NCI-H2029 treated with DMSO at 0.1 percent for 48 hours (cell line): ENCODE data around the gene ZDHHC14.

Experiments used
- DNase-seq: peaks from one replicate; lab custom pipeline; 2025; lab: John Stamatoyannopoulos, UW

Gene ZDHHC14

DNA sequence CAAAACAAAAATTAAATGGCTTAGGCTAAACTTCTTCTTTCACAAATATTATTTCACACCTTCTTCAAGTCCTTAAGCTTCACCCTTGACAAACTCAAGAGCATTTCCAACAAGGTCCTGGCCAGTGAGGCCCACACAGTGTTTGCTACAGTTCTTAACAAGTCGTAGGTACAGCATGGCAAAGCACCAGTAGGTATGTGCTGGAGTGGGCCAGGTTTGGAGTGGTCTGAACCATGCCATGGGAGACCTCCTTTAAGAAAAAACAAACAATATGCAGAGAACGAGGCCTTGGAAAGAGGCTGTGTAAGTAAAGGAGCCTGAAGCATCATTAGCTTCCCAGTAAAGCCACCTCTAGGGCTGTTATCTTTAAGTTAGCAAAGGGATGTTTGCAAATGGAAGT lies 287.7 kb downstream of the ZDHHC14 start:
- no peak for DNase-seq

DNA sequence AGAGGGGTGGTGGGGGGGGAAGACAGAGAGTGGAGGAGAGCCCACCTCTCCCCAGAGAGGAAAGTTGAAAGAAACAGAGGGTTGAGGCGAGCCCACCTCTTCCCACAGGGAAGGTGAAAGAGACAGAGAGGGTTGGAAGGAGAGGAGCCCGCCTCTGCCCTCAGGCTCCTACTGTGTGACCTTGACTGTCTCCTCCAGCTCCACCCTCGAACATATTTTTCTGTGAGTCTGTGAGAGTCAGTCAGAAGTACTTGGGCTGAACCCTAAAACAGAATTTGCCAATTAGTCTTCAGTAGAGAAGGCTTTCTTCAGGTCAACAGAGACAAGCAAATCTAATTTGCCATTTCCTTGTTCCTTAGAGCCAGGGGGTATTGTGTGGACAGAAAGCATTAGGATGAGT lies 288.3 kb downstream of the ZDHHC14 start:
- DNase-seq, result no peak

DNA sequence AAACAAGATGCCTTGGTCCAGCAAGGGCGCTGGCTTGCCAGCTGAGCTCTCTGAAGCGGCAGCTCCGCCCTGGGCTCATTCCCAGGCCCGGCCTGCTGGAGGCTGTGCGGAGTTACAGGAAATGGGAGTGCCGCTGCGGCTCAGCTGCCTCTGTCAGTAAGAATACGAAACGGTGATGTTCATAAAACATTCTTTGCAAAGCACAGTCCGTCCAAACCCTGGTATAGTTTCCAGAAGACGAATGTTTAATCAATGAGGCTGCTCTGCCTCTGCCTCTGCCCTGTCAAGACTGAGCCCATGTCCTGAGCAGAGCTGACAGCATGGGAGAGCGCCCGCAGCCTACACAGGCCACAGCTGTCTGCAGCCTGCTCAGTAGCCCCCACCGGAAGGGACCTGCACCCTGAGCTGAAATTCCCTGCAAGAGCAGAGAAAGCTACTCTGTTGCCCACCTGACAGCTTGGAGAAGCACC lies 288.8 kb downstream of the ZDHHC14 start:
- no peak for DNase-seq

DNA sequence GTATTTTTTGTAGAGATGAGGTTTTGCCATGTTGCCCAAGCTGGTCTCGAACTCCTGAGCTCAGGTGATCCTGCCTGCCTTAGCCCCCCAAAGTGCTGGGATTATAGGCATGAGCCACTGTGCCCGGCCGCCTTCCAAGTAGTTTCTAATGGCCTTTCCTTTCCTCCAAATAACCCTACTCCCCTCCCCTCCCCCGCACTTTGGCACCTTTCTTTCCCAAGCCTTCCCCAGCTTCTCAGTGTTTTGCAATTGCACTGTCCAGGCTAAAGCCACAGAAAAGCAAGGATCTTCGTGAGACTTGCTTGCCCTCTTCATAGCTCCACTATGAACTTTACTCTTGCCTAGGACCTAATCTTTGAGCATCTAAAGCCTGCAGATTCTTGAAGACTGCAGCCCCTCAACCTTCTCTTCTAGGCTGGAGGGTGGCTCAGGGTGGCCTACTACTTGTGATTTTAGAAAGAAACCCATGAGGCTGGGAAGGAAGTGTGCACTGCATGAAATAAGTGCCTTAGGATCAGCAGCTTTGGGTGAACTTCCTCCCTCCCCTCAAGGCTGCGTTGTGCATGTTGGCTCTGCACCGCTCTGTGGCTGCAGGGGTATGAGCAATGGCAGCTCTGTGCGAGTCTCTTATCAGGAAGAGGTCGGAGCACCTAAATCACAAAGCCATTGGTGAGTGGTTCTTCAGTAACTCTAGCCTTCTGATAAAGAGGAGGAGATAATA lies 289.6 kb downstream of the ZDHHC14 start:
- no peak for DNase-seq

DNA sequence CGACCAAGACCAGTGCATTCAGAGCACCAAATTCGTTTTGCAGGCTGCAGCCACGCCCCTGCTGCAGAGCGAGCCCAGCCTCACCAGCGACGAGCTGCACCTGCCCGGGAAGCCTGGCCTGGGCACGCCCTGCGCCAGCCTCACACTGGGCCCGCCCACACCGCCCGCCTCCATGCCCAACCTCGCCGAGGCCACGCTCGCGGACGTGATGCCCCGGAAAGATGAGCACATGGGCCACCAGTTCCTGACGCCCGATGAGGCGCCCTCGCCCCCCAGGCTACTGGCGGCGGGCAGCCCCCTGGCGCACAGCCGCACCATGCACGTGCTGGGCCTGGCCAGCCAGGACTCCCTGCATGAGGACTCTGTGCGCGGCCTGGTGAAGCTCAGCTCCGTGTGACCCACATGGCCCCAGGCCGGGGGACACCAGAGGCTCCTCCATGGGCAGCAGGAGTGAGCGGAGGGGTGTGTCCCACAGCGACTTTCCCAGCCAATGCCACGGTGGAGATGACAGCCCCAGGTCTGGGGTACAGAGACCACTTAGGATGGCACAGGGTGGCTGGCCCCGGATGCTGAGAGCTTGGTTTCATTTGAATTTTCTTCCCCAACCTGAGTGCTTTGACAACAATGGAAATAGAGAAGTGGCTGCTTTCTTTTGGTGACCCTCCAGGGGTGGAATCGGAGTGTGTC lies 291.9 kb downstream of the ZDHHC14 start:
- DNase-seq, result no peak

DNA sequence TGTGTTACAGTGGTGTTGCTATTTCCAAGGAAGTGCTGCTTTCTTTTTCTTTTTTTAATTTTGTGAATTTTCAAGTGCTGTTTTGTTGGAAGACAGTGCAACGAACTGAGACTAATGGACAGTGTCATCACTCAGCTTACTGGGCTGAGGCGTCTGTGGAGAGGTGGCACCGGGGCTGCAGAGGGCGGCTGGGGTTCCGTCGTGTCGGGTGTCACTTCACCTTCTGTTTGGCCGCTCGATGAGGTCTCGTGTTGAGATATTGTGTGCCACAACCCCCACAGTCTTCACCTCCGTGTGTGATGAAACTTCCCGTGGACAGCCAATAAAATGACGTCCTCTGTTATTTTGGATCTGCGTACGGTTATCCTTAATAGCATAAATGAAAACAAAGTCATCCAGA lies 292.6 kb downstream of the ZDHHC14 start:
- DNase-seq, result no peak

DNA sequence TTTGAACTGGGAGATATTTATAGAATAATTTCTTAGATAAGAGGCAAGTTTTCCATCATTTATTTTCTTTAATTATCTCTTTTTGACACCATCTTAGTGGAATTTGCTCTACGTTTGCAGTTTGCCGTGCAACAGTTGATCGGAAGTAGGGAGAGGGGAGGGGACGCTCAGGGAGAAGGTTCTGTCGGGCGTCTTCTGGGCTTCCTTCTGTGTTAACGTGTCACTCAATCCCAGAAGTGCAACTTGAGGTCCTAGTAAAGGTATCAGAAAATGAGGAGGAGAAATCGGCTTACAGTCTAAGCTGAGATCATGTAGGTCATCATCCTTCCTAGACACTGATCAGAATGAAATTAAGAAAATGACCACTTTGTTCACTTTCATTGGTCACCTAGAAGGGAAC lies 293.1 kb downstream of the ZDHHC14 start:
- DNase-seq, result no peak

DNA sequence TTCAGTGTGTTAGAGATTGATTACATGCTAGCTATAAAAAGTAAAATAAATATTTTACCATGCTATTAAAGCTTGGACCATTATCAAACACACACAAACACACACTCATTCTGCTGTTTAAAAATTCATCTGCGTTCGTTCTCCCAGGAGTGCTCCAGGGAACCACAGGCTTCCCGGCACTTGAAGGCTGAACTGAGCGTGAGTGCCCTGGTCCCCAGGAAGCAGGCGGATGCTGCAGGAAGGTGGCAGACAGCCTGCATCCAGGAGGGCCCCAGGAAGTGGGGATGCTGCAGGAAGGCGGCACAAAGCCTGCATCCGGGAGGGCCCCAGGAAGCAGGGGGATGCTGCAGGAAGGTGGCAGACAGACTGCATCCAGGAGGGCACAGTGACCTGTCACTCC lies 294.8 kb downstream of the ZDHHC14 start:
- no peak for DNase-seq

DNA sequence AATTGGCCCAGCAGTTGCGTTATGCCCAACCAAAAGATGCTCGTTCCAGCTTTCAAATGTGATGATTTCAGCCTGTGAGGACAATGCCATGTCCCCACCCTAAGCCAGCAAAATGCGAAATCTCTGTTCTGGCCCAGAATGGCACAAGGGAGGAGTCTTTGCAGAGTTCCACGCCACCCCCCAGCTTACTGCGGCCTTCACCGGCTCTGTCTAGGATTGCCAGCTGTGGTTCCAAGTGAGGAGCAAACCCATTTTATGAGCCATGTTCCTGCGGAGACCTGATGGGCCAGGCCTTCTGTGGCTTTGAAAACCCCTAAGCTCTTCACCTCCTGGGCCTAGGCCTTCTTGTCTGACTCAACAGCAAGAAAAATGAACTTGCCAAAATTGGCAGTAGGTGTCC lies 295.3 kb downstream of the ZDHHC14 start:
- DNase-seq, result no peak

DNA sequence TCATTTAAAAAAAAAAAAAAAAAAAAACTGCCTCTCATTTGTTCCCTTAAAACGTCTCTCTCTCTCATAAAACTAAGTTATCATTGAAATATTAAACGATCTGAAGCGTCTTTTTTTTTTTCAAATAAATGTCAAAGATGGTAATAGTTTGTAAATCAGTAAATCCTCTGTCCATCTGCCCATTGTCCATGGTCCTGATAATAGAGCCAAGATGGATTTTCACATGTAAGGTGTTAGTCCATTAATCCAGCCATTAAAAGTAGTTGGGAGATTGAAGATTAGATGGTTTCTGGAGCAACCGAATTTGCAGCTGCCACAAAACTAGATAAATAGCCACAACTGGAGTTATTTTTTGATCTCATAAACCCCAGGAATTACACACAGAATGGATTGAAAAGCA lies 296.2 kb downstream of the ZDHHC14 start:
- no peak for DNase-seq

DNA sequence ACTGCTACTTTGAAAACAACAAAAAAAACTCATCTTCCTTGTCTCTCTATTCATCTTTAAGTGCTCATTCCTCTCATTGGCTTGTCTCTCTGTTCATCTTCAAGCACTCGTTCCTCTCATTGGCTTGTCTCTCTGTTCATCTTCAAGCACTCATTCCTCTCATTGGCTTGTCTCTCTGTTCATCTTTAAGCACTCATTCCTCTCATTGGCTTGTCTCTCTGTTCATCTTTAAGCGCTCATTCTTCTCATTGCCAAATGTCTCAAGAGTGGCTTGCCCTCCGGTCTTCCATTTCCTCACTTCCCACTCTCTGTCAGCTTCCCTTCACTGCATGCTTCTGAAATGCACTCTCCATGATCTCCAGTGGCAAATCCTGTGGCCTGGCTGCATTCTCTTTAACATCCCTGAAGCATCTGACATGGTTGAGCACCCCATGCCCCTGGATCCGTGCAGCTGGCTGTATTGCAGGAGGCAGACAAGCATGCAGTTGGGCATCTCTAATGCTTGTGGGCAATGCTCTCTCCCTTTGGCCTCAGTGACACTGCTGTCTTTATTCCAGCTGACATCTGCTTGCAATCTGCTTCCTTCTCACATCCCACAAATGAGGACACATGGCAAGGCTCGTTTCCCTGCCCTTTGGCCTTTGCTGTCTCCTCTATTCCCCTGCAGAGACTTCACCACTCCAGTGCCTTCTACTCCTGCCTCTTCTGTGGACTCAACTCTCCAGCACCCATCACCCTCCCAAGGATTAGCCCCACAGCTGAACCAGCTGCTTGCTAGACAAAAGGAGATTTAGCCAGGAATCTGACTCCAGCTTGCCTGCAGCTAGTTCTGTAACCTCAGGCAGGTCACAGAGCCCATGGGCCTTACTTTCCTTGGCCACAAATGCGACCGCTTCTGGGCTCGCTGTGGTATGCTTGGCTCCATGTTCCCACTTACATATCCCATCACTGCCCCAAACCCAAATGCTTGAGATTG lies 298.9 kb downstream of the ZDHHC14 start:
- DNase-seq, result no peak

DNA sequence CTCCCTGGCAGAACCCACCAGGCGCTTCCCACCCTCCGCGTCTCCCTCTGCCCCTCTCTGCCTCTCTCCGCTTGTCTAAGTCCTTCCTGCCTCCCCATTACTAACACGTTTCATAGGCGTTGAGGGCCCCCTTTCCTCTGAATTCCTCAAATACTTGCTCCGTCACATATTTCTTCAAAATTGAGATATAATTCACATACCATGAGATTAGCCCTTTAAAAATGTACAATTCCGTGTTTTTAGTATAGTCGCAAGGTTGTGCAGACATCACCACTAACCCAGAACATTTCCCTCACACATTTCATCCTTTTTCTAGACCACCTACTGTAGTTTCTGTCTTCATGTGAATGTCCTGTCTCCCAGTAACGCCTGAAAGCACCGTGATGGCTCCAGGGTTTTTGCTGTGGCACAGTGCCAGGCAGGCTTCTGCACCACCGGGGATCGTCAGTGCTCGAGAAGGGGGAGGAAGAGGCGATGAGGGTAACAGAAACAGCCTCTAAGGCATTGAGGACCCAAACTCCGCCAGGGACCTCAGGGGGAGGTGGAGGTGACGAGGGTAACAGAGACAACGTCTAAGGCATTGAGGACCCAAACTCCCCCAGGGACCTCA lies 300.2 kb downstream of the ZDHHC14 start:
- no peak for DNase-seq

DNA sequence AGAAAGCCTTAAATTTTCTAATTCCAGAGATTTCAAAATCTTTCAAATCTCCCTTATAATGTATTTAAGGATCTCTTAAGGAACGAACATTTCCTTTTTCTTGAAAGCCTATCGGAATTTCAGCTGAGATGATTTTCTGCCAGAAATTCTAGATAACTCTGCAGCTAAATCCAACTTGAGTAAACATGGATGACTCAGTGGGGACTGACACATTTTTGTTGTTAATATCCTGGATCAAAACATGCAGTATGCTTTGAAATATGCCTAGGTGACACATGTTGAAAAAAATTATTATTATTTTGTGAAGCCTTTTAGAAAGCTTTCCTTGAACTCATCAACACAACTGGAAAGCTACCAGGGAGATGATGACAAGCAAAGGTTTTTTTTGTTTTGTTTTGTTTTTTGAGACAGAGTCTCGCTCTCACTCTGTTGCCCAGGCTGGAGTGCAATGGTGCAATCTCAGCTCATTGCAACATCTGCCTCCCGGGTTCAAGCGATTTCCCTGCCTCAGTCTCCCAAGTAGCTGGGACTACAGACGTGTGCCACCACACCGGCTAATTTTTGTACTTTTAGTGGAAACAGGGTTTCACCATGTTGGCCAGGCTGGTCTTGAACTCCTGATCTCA lies 302.0 kb downstream of the ZDHHC14 start:
- no peak for DNase-seq

DNA sequence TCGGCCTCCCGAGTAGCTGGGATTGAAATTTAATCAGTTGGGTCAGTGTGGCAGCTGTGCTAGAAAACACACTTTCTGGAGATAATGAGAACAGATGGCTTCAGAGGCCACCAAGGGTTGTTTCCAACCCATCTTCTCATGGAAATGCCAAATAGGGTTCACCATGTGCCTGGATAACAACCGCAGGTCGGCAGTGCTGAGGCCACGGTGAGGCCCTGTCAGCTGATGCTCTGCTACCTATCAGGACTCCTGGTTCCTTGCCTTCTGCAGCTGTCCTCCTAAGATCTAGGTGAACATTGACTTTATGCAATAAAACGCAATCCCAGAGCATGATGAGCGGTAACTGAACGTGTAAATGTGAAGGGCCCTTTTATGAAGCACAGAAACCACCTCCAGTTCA lies 302.7 kb downstream of the ZDHHC14 start:
- DNase-seq, result no peak

DNA sequence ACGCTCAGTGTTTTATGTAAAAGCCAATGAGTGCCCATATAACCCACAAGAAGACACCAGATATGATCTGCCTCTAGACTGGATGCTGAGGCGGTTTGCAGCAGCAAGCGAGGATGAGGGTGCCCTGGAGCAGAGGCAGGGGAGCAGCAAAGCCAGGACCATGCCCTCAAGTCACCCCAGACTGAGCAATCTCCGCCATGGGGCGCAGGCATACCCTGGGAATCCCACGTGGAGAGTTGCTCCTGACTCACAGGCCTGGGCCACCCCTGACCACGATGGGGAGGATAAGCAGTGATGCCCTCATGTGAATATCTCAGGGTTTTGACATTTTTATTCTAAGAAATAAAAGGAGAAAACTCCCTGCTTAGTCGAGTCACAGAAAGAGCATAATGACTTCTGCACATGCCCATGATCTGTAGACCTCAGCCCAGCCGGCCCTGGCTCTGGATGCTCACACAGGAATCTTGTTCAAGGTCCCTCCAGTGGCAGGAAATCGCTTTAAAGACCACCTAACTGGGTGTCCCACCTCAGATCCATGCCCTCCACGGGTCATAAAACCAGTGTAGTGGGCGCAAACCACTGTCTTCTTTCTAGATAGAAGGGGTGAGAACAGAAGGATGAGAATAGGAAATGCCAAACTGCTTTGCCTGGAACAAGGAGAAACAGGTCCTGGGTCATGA lies 303.8 kb downstream of the ZDHHC14 start:
- DNase-seq, result no peak

DNA sequence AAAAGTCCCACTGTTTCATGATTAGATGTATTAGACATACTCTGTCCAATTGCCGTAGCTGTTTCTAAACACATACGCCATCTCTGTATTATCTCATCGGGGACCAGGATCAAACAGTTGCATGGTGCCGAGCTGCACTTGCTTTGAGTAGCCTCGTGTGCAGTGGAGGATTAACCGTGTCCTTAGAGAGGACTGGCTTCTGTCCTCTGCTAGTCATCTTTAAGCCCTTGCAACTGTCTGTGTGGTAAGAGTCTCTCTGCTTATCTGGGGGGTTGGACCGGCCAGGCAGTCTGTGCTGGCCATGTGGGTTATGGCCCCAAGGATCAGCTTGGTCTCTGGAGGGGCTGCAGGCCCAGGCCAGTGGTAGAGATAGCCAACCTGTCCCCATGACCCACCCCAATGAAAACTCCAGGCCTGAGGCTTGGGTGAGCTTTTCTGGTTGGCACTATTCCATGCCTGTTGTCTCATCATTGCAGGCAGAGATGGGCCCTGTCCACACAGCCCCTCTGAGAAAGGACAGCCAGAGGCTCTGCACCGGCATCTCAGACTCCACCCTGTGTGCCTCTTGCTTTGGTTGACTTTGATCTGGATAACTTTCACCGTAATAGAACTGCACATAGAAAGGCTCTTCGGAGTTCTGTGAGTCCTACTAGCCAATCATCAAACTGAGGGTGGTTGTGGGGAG lies 304.7 kb downstream of the ZDHHC14 start:
- DNase-seq, result no peak

DNA sequence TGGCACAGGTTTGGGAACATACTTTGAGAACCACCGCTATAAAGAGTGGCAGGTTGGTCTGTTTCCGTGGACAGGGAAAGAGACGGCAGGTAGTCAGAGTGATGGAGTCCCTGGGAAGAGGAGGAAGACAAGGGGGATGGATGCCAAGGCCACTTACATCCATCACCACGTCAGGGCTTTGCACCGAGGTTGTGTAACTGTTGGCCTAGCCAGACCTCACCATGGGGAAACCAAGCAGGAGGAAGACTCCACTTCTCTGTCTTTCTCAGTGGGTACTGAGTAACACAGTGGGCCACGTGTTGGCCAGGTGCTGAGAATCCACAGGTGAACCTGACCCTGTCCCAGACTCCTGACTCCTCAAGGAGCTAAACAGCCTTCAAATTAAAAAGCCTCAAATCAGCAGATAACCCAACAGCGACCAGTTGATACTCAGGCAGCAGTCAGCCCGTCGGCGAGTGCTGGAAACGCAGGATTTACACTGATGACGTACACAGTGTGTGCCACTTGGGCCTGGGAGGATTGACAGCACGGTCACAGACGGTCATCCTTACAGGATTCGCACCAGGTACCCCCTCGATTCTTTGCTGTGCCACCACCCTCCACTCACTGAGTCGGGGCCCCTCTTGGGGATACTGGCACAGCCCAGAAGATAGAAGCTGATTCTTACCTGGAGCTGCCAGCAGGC lies 307.4 kb downstream of the ZDHHC14 start:
- DNase-seq, result no peak

DNA sequence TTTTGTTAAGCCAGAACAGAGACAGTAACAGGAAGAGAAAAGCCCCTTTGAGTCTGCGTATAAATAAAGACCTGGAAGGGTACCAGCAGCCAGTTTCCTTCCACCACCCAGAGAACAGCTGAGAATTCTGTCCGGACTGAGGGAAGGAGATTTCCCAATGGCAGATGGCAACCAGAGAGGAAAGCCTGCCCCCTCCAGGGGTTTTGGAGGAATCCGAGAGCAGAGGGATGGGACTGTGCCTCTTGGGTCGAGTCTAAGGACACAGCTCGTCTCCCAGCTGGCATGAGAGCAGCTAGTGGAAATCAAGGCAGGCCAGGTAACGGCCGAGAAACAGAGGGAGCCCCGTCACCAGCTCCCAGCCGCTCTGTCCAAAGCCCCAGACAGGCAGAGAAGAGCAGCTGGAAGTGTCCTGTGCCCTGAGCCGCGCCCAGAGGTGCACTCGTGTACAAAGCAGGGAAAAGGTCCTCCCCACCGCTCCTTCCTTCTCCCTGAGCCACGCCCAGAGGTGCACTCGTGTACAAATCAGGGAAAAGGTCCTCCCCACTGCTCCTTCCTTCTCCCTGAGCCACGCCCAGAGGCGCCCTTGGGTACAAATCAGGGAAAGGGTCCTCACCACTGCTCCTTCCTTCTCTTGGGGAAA lies 308.1 kb downstream of the ZDHHC14 start:
- no peak for DNase-seq

DNA sequence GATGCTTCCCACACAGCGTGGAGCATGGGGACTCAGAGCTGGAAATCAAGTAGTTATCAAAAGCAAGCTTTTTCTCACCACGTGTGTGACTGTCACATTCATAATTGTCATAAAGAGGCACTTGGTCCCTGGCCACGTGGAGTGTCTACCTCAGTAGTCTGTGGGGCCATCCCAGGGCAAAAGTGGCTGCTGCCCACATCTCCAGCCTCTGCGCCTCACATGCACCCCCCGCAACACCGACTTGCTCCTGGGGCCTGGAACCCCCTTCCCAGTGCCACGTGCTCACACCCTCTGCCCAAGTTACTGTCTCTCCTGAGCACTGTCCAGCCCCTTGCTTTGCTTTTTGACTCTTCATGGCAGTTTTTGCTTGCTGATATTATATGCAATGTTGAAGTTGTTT lies 308.9 kb downstream of the ZDHHC14 start:
- no peak for DNase-seq
